Left ventricle myocardium superior (tissue), 1 donor: Measurements from ENCODE around the gene HGD. TPM values are rescaled to one million over a fixed set of nuclear protein-coding genes. Genes with fewer than 3 reads are reported as not detected.
"Not testable (repeated sequence)": the region's sequence is repeated elsewhere in the genome, so short reads cannot be mapped to it uniquely, and the experiment has no call there.

ENCODE experiments used
- ATAC-seq: fragments of 200-7000 bp; cut with Tn5 transposase; one replicate; pipeline ENCODE4 v1.9.1; 2020; ENCODE audit warnings: mild to moderate bottlenecking, moderate library complexity
- DNase-seq: peaks from one replicate; pipeline ENCODE4 v3.0.0-alpha.2; 2020
- intact Hi-C: fragments of 100-400 bp; cut with micrococcal nuclease; formaldehyde crosslinking; loops from one replicate; pipeline ENCODE4 v1.11.0; 2022
- total RNA-seq: library from RNA; stranded (reverse); fragmentation: NEBNext Ultra II Directional; extraction: Animal tissue kit (Norgen Biotek cat#: 25700); gene quantifications from one replicate; pipeline ENCODE4 v1.2.1, GENCODE V29; 2021
- donor health status: DM: no; HTN: yes; CAD: no; lungs with severe emphysema.

Gene HGD
- total RNA-seq, 1 donor from 2014 or later, result not detected

DNA sequence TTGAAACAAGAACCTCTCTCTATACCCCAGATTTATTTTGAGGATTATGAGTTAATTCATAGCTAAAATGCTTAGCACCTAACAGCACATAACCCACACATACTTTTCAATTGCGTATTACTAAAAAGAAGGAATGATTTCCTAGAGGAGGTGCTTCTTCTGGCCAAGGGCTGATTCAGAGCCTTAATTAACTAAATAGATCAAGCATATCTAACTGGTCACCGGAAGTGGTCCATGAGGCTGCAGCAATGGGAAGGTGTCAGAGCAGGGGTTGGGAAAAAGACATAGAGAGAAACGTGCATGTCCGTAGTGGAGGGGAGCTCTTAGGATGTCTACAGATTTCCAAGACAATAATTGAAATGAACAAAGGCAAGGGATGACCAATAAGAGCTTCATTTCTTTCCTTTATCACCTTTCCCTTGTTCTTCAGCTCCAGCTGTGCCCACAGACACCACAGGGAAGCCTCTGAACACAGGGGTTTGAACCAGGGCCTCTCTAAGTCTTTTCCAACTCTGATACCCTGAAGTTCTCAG lies 467 bp downstream of the HGD start:
- ATAC-seq, result no peak
- intact Hi-C loops, result no loop called here
- DNase-seq, result no peak

DNA sequence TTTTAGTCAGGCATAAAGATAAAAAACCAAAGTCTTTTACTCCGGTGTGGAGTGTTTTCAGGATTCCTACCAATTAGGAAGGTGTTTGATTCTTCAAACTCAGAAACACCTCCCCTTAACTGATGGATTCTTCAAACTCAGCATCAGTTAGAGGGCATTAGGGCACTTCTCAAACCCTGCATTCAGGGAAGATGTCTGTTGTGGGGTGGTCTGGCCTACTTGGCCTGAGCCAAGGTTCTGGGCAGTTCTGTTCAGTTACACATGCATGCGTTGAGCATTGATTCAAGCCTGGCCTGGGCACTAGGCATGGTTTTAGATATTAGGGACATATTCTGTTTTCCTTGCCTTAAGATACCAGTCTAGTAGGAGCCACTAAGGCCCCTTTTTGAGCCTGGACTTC lies 1.0 kb downstream of the HGD start:
- intact Hi-C loops, result no loop called here
- no peak for ATAC-seq
- DNase-seq, result no peak

DNA sequence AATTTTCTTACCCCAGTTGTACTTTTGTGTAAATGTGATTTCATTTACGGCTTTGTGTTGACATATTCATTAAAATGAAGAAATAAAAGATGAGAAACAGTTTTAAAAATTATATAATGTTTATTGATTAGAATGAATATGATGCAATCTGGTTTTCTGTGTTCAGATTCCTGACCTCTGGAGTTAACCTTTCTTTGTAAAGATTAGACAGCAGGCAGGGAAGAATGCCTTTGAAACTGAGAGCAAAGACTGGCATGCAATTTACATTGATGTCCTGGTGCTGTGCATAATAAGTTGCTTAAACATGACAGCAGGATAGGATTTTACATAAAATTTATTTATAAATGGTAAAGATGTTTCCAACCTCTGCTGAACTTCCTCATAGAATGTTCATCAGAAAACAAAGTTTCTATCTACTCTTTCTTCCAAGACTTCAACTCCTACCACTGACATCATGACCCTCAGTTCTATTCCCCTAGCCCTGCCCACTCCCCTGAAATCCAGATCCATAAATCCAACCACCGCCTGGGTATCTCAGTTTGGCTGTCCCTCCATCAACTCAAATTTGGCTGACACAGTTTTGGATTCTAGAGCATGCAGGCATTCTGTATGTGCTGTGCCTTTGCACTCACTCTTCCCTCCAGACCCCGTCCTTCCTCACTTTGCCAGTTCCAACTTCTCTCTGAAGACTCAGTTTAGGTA lies 1.7 kb downstream of the HGD start:
- intact Hi-C loops, result no loop called here
- DNase-seq (no peak), ATAC-seq (no peak)

DNA sequence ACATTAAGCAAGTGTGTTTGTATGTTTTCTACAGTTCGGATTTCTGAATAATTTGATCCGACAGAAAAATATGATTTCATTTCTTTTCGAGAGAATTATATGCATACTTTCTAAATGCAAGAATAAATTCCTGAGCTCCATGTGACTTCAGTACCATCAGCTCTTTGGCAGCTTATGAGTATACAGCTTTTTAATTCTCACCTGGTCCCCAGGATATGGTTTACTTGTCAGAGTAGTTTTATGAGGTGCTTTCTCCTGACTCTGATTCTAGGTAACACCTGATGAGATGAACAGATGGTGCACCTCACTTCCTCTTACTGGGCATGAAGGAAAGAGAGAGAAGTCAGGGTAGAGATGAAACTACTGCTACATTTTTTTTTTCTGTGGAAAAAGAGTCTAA lies 3.1 kb downstream of the HGD start:
- no peak for DNase-seq
- no peak for ATAC-seq
- intact Hi-C loops, result no loop called here

DNA sequence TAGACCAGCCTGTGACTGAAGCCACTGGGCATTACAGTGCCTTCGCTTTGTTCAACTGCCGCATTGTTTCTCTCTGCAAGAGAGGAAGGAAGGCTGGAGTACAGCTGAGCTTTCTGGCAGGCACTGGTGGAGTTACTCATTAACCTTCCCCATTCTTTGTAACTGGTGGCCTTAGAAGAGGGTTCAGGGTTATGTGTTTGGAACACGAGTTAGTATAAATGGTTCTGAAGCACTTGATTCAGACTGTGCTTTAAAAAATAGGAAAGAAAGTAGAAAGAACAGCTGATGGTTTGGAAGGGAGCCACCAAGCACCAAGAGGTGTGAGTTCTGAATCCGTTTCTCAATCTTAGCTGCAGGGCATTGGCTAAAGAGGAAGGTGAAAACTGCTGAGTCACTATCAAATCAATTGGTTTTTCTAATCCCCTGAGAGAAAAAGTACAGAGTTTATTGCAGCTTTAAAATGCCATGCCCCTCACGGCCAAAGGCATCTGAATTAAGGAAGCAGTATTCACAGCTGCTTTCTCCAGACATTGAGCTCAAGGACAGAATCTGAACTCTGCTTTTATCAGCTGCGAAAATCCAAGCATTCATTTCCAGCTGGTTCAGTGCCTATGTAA lies 3.6 kb downstream of the HGD start:
- no peak for DNase-seq
- peak; percentile 85 for ATAC-seq
- intact Hi-C loops, result no loop called here

DNA sequence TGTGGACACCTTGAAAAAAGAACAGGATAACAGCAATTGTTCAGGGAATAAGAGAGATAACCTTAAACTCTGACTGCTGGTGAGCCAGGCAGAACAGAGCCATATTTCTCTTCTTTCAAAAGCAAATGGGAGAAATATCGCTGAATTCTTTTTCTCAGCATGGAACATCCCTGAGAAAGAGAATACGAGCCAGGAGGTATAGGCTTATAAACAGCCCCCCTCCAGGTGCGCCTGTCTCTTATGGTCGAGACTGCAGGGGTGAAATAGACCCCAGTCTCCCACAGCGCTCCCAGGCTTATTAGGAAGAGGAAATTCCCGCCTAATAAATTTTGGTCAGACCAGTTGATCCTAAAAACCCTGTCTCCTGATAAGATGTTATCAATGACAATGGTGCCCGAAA lies 4.8 kb downstream of the HGD start:
- ATAC-seq, DNase-seq, intact Hi-C loops: not testable (repeated sequence)

DNA sequence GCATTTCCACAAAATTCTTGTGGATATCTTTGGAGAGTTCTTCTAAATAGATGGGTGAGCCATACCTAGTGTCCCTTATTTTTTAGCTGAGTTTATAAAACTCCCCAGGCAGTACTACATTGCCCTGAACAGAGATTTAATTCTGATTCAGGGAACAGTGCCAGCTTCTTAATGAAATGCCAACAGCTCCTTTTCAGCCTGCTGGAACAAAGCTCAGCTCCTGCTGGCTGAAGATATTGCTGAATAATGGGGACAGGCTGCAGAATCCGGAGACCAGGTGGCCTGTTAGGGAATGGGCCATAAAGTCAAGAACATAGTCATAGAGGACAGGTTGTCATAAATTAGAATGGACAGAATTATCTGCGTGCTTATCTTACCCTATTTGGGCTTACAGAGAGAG lies 8.9 kb downstream of the HGD start:
- no peak for DNase-seq
- no peak for ATAC-seq
- intact Hi-C loops, result no loop called here

DNA sequence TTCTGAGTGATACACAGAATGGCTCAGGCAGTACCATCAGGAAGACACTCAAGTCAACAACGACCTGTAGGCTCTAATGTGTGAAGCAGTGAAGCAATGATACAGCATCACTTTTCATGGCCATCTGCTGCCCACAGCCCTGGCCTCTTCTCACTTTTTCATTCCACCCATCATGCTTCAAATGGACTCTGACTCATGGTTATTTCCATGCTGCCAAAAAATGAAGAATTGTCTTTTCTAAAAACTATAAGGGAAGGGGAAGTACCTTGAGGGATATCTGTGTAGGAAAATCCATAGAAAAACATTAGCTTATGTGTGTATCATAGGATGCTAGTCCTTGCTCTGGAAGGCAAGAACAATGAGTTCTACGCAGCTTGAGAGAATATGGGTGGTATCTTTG lies 11.5 kb downstream of the HGD start:
- DNase-seq (no peak), ATAC-seq (no peak)
- intact Hi-C loops, result no loop called here

DNA sequence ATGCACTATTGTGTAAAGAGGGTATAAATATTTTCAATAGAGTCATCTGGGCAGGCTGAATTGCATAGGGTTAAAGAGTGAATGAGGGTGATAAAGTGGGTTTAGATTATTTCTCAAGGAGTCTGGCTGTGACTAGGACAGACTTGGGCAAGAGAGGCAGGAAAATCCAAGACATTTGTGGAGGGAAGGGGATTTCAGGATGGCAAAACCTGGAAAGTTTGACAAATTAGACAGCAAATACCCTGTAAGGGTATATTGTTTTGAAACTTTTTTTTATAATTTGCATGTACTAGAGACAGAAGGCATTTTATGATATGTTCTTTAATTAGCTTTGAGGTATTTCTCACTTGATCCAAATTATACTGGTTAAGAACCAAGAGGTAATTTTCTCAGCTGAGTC lies 17.1 kb downstream of the HGD start:
- DNase-seq (no peak), ATAC-seq (no peak)
- intact Hi-C loops, result no loop called here

DNA sequence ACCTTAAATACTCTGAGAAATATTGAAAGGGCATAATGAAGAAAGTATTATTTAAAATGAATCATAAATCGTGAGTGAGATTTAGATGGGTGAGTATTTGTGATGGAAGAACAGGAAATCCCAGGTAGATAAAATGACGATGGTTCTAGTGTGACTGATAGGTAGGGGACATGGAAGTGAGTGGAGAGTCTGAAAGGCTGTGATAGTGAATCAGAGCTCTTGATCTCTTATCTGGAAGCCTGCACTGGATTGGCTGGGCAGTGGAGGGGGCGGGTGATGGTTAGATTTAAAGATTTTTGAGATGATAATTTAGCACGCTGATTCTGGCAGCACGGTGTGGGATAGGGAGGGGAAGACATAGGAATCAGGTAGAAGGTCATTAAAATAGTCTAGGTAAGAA lies 20.1 kb downstream of the HGD start:
- intact Hi-C loops, result no loop called here
- ATAC-seq, result no peak
- no peak for DNase-seq

DNA sequence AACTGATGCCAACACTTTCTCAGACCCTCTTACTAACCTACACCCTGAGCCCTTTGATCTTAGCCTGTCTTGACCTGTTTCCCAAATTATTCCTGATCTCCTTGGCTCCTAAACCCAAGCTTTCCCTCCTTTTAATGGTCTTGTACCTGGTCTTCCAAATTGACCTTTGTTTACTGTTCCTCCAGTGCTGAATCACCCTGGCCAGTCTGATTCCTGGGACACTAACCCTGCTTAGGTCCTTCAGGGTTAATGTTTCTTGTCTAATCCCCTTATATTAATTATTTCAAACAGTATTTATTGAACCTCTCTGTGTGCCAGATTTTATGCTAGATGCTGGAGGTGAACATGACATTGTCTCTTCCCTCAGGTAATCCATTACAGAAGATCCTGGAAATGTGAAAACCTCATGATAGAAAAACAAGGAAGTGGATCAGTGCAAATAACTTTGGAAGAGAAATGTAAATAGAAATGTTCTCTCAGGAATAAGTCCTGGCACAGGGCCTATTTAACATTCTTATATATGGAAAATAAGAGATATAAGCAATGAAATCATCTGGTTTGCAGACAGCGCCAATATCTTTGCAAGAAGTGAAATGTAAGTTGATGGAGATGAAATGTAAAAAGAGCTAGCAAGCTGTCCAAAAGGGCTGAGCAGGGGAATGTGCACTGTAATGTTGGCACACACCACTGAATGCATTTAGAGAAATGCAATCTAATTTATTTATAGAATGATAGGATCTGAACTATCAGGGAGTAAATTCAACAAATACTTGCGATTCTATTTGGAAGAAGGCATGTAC lies 20.7 kb downstream of the HGD start:
- DNase-seq (no peak), ATAC-seq (no peak)
- intact Hi-C loops, result no loop called here

DNA sequence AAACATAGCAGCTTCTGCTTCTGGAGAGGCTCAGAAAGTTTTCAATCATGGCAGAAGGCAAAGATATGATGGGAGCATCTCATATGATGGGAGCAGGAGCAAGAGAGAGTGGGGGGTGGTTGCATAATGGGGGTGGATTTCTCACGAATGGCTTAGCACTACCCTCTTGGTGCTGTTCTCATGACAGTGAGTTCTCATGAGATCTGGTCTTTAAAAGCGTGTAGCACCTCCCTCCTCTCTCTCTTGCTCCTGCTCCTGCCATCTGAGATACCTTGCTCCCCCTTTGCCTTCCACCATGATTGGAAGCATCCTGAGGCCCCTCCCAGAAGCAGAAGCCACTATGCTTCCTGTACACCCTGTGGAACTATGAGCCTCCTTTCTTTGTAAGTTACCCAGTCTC lies 22.2 kb downstream of the HGD start:
- DNase-seq (no peak), ATAC-seq (no peak)
- intact Hi-C loops, result no loop called here

DNA sequence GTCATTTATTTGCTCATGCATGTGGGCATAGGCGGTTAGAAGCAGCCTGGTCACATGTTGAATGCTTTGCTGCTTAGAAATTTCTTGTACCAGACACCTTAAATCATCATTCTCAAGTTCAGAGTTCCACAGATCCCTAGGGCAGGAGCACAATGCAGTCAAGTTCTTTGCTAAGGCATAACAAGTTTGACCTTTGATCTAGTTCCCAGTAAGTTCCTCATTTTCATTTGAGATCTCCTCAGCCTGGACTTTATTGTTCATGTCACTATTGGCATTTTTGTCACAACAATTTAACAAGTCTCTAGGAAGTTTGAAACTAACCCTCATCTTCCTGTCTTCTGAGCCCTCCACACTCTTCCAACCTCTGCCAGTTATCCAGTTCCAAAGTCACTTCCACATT lies 22.8 kb downstream of the HGD start:
- intact Hi-C loops, result no loop called here
- no peak for ATAC-seq
- no peak for DNase-seq

DNA sequence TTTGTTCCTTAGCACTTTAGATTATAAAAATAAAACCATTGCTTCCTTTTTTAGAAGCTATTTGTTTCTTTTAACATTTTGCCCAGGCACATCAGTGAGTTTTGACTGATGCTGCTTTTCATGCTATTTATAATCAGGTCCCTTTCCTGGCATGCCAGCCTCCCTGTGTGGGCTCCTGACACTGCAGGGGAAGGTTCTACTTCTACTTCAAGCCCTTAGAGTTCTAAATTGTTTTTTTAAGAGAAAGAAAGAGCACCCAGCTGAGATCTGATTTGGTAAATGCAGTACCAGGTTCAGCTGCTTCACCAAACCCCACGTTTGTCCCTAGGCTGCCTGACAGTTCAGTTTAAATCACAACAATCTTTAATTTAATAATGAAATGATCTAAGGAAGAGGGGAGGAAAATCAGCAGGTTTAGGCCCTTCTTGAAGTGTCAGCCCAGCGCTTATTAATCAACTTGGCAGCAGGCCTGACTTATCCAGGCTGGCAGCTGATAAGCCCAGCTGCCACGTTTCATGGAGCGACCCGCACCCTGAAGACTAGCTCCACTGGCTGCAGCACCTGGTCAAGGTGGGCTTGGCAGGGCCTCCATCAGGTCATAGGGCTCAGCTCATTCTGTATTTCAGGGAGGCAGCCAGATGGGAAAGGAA lies 29.0 kb downstream of the HGD start:
- intact Hi-C loops, result no loop called here
- DNase-seq (no peak), ATAC-seq (no peak)

DNA sequence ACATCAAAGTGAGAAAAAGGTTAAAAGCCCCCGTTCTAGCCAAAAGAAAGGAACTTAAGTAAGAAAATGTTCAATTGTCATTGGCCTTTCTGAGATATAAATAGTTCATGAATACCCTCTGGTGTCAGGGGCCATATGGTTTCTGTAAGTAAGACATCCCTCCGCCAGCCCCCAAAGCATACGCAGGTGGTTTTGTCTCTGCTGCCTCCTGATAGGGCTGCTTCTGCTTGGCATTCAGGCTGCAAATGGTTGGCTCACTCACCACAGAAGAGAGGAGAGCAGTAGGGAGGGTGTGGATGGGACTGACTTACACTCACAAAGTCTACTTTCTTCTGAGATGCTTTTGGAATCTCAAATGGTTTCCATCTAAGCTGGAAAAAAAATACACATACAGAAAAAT lies 29.8 kb downstream of the HGD start:
- intact Hi-C loops, result no loop called here
- DNase-seq (no peak), ATAC-seq (no peak)

DNA sequence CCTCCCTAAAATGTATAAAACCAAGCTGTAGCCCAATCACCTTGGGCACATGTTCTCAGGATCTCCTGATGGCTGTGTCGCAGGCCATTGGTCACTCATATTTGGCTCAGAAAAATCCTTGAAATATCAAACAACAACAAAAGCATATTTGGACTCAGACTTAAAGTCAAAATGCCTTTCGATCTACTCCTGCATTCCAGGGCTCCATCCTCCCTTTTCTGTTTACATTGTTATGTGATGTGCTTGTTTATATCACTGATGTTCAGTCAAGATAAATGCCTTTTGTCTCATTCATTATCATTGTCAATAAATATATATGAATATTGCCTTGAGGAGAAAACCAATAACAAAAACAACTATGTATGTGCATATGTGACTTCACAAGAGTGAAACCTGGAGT lies 31.7 kb downstream of the HGD start:
- ATAC-seq, result no peak
- no peak for DNase-seq
- intact Hi-C loops, result no loop called here

DNA sequence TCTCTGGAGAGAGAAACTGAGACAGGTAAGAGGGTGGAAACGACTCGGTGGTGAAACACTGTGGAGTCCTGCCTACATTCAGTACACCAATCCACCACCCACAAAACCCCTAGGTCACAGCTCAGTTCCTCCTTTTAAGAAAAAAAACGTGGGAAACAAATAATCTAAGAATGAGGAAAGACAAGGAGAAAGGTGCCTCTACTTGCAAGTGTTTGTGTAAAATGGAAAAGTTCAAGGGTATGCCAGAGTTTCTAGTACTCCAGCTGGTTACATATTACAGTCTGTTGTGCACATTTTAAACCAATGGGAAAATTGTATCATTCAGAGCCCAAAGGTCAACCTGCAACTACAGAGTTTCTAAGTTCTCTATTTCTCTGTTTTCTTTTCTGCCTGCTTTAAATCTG lies 32.2 kb downstream of the HGD start:
- intact Hi-C loops, result no loop called here
- DNase-seq, result no peak
- ATAC-seq, result no peak

DNA sequence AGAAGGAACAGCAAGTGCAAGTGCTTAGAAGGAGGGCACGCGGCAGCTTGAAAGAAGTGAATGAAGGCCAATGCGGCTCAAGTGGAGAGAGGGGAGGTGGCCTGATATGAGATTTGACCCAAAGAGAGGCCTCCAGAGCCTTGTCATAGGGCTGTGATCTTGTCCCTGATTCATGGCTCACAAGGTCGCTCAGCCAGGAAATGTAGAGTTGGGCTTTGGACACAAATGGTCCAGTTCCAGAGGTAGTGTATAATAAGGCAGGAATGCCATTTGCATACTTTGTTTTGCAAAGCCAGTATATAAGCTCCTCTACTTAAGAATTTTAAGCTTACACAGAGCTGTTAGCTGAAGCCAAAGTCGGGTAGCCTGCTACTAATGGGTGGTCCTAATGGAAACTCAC lies 33.7 kb downstream of the HGD start:
- DNase-seq, result no peak
- intact Hi-C loops, result no loop called here
- ATAC-seq, result no peak

DNA sequence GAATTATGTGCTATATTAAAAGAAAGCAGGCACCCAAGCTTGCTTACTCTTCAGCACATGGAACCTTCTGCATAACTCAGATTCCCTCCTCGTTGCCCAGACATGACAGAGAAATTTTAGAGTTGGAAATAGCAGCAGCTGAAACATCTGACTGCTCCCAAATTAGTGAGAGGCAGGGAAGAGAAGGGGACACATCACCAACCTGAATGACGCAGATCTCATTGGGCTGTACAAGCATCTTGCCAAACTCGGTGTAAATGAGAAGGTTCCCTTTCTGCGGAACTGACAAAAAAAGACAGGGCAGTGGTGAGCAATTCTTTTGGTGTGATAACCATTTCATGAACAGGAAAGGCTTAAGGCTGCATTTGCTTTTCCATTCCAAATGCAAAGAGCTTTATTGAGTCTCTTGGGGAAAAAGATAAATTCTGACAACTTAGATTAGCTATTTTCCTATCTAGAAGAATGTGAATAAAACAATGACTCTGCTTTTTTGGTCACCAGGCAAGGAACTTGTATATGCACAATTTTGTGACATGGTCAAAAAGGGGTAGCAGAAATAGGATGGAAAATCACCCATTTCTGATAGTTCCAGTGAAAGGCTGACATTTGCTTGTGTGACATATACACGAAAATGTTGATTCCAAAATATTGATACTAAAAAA lies 35.1 kb downstream of the HGD start:
- no peak for DNase-seq
- peak; percentile 78 for ATAC-seq

More for the DNA sequence above, 35.1 kb downstream of the HGD start:
- intact Hi-C loops, result no loop called here
